HCT116 (cell line): ENCODE data around the gene EP400. TPM values are rescaled to one million over a fixed set of nuclear protein-coding genes. Genes with fewer than 3 reads are reported as not detected.

ENCODE experiments used
- ATAC-seq: fragments of 200-7000 bp; cut with Tn5 transposase; 2 replicates; pipeline ENCODE4 v1.9.1; 2020; ENCODE audit warnings: mild to moderate bottlenecking, moderate library complexity
- BruUV-seq: library from RNA; stranded (reverse); fragments of 400-500 nt; replicated peaks from 2 replicates; lab custom pipeline; 2021; lab: Mats Ljungman, UMichigan
- CTCF ChIA-PET: fragments of 300-600 bp; sonication (Branson Sonifier 250); formaldehyde crosslinking; loops from one replicate; lab custom pipeline; 2021; ENCODE audit warnings: antibody characterized with exemption; lab: Charles Lee
- POLR2A ChIA-PET: fragments of 300-600, 350-600 bp; sonication (Branson Sonifier 250); formaldehyde crosslinking; loops from one replicate; lab custom pipeline; 2021; ENCODE audit warnings: antibody characterized with exemption; lab: Charles Lee
- RAD21 ChIA-PET, 2 experiments: fragments of 300-600 bp; sonication (Branson Sonifier 250); formaldehyde crosslinking; loops; one replicate each; lab custom pipeline; 2023; ENCODE audit warnings: low total read pairs in 2 of 2; ENCODE audit not compliant: uncharacterized antibody in 2 of 2, unreplicated experiment in 2 of 2, low non-redundant PET in 1 of 2; lab: Charles Lee
- DNase-seq: peaks from one replicate; pipeline ENCODE4 v3.0.0-alpha.2; 2010; ENCODE audit warnings: low read depth, low spot score
- H2AFZ ChIP-seq: fragments of 200-600 bp; shearing (Covaris generic), sonication (generic); 2 replicates; pipeline ENCODE4 v1.6.1; 2017; ENCODE audit warnings: low read depth, mixed run types, mixed read lengths, antibody characterized with exemption, low read length; ENCODE audit not compliant: poor library complexity, severe bottlenecking
- H3K27ac ChIP-seq: 2 replicates; pipeline ENCODE4 v1.5.1; 2012; ENCODE audit warnings: low read depth, low read length
- H3K27me3 ChIP-seq: fragments of 200-600 bp; sonication (generic); 2 replicates; pipeline ENCODE4 v1.6.1; 2016; ENCODE audit warnings: mixed run types, low read length, mixed read lengths; ENCODE audit not compliant: insufficient read depth
- H3K36me3 ChIP-seq, 2 experiments: fragments of 200-500 bp in 1 of 2; fragments of 200-600 bp in 1 of 2; sonication (Bioruptor generic) in 1 of 2; sonication (generic) in 1 of 2; 2 replicates each; pipeline versions ENCODE4 v1.5.1 to v1.6.1; 2014 to 2016; ENCODE audit warnings: low read length in 2 of 2, inconsistent platforms in 1 of 2, mixed read lengths in 1 of 2, mixed run types in 1 of 2; ENCODE audit not compliant: insufficient read depth in 2 of 2, control insufficient read depth in 1 of 2
- H3K4me1 ChIP-seq, 2 experiments: fragments of 200-600 bp in 1 of 2; sonication (generic) in 1 of 2; 2 replicates each; pipeline versions ENCODE4 v1.5.1 to v1.6.1; 2012 to 2017; ENCODE audit warnings: low read length in 2 of 2, inconsistent platforms in 1 of 2, mild to moderate bottlenecking in 1 of 2, mixed read lengths in 1 of 2, mixed run types in 1 of 2, moderate library complexity in 1 of 2; ENCODE audit not compliant: insufficient read depth in 2 of 2, control insufficient read depth in 1 of 2
- H3K4me2 ChIP-seq: fragments of 200-600 bp; sonication (generic); 2 replicates; pipeline ENCODE4 v1.6.1; 2017; ENCODE audit warnings: mixed run types, low read length, mixed read lengths
- H3K4me3 ChIP-seq, 2 experiments: fragments of 200-600 bp in 1 of 2; sonication (generic) in 1 of 2; replicated peaks in 1 of 2; 2 replicates each; pipeline ENCODE4 v1.5.1; 2011 to 2016; ENCODE audit warnings: low read length in 2 of 2, control low read depth in 1 of 2, low read depth in 1 of 2, mild to moderate bottlenecking in 1 of 2, mixed read lengths in 1 of 2, mixed run types in 1 of 2
- H3K79me2 ChIP-seq: fragments of 200-600 bp; sonication (generic); 2 replicates; pipeline ENCODE4 v1.6.1; 2017; ENCODE audit warnings: mild to moderate bottlenecking, mixed run types, low read length, moderate library complexity, mixed read lengths; ENCODE audit not compliant: insufficient read depth
- H3K9ac ChIP-seq: fragments of 200-600 bp; sonication (generic); 2 replicates; pipeline ENCODE4 v1.6.1; 2016; ENCODE audit warnings: low read length, mixed read lengths
- H3K9me2 ChIP-seq: fragments of 200-600 bp; sonication (generic), shearing (Covaris generic); 2 replicates; pipeline ENCODE4 v1.6.1; 2017; ENCODE audit warnings: mixed run types, mild to moderate bottlenecking, moderate library complexity; ENCODE audit not compliant: insufficient read depth
- H3K9me3 ChIP-seq, 2 experiments: fragments of 200-500 bp in 1 of 2; fragments of 200-600 bp in 1 of 2; sonication (Bioruptor generic) in 1 of 2; sonication (generic) in 1 of 2; 2 replicates each; pipeline ENCODE4 v1.6.1; 2014 to 2017; ENCODE audit warnings: low read length in 2 of 2, mixed read lengths in 2 of 2, inconsistent platforms in 1 of 2, low read depth in 1 of 2, mild to moderate bottlenecking in 1 of 2, mixed run types in 1 of 2, moderate library complexity in 1 of 2; ENCODE audit not compliant: control insufficient read depth in 1 of 2, insufficient read depth in 1 of 2
- H4K20me1 ChIP-seq: fragments of 200-600 bp; sonication (generic), shearing (Covaris generic); 2 replicates; pipeline ENCODE4 v1.6.1; 2017; ENCODE audit warnings: mixed run types, mild to moderate bottlenecking, moderate library complexity; ENCODE audit not compliant: insufficient read depth
- EGR1 ChIP-seq: IDR thresholded peaks from 2 replicates; pipeline ENCODE4 v1.6.1; 2012; ENCODE audit warnings: low read depth
- JUND ChIP-seq: IDR thresholded peaks from 2 replicates; pipeline ENCODE4 v1.6.1; 2012
- MAX ChIP-seq: IDR thresholded peaks from 2 replicates; pipeline ENCODE4 v1.6.1; 2012
- REST ChIP-seq: IDR thresholded peaks from 2 replicates; pipeline ENCODE4 v1.6.1; 2012; ENCODE audit warnings: low read depth
- YY1 ChIP-seq: IDR thresholded peaks from 2 replicates; pipeline ENCODE4 v1.6.1; 2011; ENCODE audit warnings: low read length, low read depth, moderate library complexity, mild to moderate bottlenecking; ENCODE audit not compliant: insufficient replicate concordance; ENCODE audit errors: extremely low read depth
- ZNF274 ChIP-seq: fragments of 200-500 bp; sonication (Bioruptor generic); IDR thresholded peaks from 2 replicates; pipeline ENCODE4 v1.6.1; 2014; ENCODE audit warnings: mild to moderate bottlenecking, low read depth, low read length, inconsistent platforms
- intact Hi-C: fragments of 100-400 bp; cut with micrococcal nuclease; formaldehyde crosslinking; loops from 2 replicates; pipeline ENCODE4 v1.10.0; 2022
- total RNA-seq: library from RNA; stranded (reverse); gene quantifications from one replicate; pipeline ENCODE4 v1.2.1, GENCODE V29; 2021; ENCODE audit not compliant: unreplicated experiment

EP400 gene
- total RNA-seq, 1 experiment from 2014 or later, result 54.5 TPM

- DNase-seq (no peak), ATAC-seq (no peak)
- Histone ChIP-seq H3K4me2 (no peak overlapping the region), H3K9ac (no peak overlapping the region), H3K27me3 (no peaks in the 10 kb centered on the region), H3K79me2 (no peaks in the 10 kb centered on the region), H3K36me3 (peaks cover 28 to 42% of the 10 kb centered on the region in 2 experiments), H3K4me3 (no peak overlapping the region), H3K9me3 (no peaks in the 10 kb centered on the region), H3K9me2 (no peaks in the 10 kb centered on the region), H3K27ac (no peak overlapping the region), H4K20me1 (no peaks in the 10 kb centered on the region), H3K4me1 (no peaks in the 10 kb centered on the region), H2AFZ (no peak overlapping the region)
- ChIA-PET RAD21 (no interaction called here), CTCF (no interaction called here), POLR2A (no interaction called here)
- TF ChIP-seq JUND (no peak), EGR1 (no peak), REST (no peak), MAX (no peak), ZNF274 (no peak), YY1 (no peak)
- intact Hi-C loops, result no loop called here
- BruUV-seq, result no TSS peak
These were observed 42.2 kb downstream of the EP400 start for GRCh38 chr12:131991816-131992430.
